ENCODE measurements around the gene IRF5. TPM values are rescaled to one million over a fixed set of nuclear protein-coding genes. Genes with fewer than 3 reads are reported as not detected.
"Not testable (repeated sequence)": the region's sequence is repeated elsewhere in the genome, so short reads cannot be mapped to it uniquely, and the experiment has no call there.

IRF5 gene
- total RNA-seq, 2 donors from 2014 or later, result 23.1 to 30.3 TPM

DNA sequence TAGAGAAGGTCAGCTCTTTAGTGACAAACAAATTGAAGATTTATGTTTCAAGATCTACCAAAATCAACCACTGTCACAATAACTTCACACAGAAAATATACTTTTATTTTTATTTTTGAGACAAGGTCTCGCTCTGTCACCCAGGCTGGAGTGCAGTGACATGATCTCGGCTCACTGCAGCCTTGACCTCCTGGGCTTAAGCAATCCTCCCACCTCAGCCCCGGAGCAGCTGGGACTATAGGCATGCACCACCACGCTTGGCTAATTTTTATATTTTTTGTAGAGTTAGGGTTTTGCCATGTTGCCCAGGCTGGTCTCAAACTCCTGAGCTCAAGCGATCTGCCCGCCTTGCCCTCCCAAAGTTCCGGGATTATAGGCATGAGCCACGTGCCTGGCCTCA is 56.8 kb downstream of the IRF5 start:
- H3K4me3 Mint-ChIP-seq; H3K36me3 Mint-ChIP-seq (ENCODE audit: insufficient read depth in 2 of 2); H3K9me3 Mint-ChIP-seq; H3K27ac Mint-ChIP-seq; H3K4me1 Mint-ChIP-seq (ENCODE audit: low read depth); DNase-seq; H3K27me3 Mint-ChIP-seq (ENCODE audit: low read depth); ATAC-seq (replicated peaks in 1 of 2): not testable (repeated sequence)

DNA sequence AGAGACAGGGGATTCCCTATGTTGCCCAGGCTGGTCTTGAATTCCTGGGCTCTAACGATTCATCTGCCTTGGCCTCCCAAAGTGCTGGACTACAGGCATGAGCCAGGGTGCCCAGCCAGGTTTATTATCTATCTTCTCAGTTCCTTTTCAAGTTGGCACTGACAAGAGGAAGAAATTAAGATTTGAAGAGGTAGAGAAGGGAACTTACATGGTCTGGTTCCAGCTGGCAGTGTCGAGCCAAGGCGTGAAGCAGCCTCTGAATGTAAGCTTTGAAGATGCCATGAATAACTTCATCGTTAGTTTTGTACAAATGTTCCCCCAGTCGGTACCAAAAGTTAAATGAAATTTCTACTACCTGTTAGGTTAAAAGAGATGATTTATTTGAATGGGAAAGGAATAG is 59.5 kb downstream of the IRF5 start:
- H3K36me3 Mint-ChIP-seq (ENCODE audit: insufficient read depth in 2 of 2), result peaks cover 3 to 21% of the 10 kb centered on the region in 2 donors

More for the DNA sequence above, 59.5 kb downstream of the IRF5 start:
- DNase-seq (no peak), ATAC-seq (replicated peaks in 1 of 2) (no peak)
- Mint-ChIP-seq H3K4me3 (no peak overlapping the region), H3K4me1 (ENCODE audit: low read depth) (no peaks in the 10 kb centered on the region), H3K27ac (no peak overlapping the region), H3K27me3 (ENCODE audit: low read depth) (no peaks in the 10 kb centered on the region), H3K9me3 (no peaks in the 10 kb centered on the region)

Other genes with a start within 250 kb of the IRF5 start
- gene CALU, start 198.6 kb upstream of the IRF5 start, total RNA-seq, result 10 to 100 TPM; 32.2 to 32.4 TPM
- gene OPN1SW, start 162.1 kb upstream of the IRF5 start, total RNA-seq, result not detected
- gene CCDC136, start 146.0 kb upstream of the IRF5 start, total RNA-seq, result 1 to 10 TPM; 4.6 to 7.4 TPM
- gene FLNC, start 107.5 kb upstream of the IRF5 start, total RNA-seq, result under 1 TPM; 0.02 to 0.07 TPM
- 10 to 100 TPM; 68.3 to 73.3 TPM for gene ATP6V1F, start 75.1 kb upstream of the IRF5 start, total RNA-seq
- under 1 TPM in 1 of 2 donors, not detected in 1; 0.21 TPM for gene KCP, start 27.2 kb upstream of the IRF5 start, total RNA-seq
- gene TNPO3, start 117.2 kb downstream of the IRF5 start, total RNA-seq, result 10 to 100 TPM; 62.0 to 81.4 TPM
- 10 to 100 TPM; 17.3 to 31.5 TPM for gene TSPAN33, start 206.8 kb downstream of the IRF5 start, total RNA-seq